ENCODE data around the gene BPHL. TPM values are rescaled to one million over a fixed set of nuclear protein-coding genes. Genes with fewer than 3 reads are reported as not detected.

BPHL gene
- total RNA-seq: 19.8 TPM

GRCh38 chr6:3118353-3119039 is at the start of gene BPHL:
Gene BPHL (plus strand): TSS chr6:3118711. CDS start chr6:3118741, 30 bp downstream.

GRCh38 chr6:3157131-3157933 is 38.8 kb downstream of the BPHL start, which contains the start of gene TUBB2A:
Gene TUBB2A (minus strand): TSS chr6:3157544. CDS start chr6:3157463, 81 bp downstream.

Other genes with a start within 250 kb of the BPHL start
- 12.8 TPM for gene SERPINB9, start 215.4 kb upstream of the BPHL start, total RNA-seq
- gene SERPINB6, start 147.1 kb upstream of the BPHL start, total RNA-seq: 87.5 TPM
- 9.5 TPM for gene NQO2, start 118.8 kb upstream of the BPHL start, total RNA-seq
- gene RIPK1, start 50.2 kb upstream of the BPHL start, total RNA-seq: 23.1 TPM
- gene TUBB2A, start 38.8 kb downstream of the BPHL start, total RNA-seq: 209 TPM
- 434 TPM for gene TUBB2B, start 108.9 kb downstream of the BPHL start, total RNA-seq
- 21.3 TPM for gene PSMG4, start 140.2 kb downstream of the BPHL start, total RNA-seq

All from camera-type eye (tissue), 1 donor.